ENCODE data around the gene THBS1.

The THBS1 gene

GRCh38 chr15:39616731-39617455 is 36.0 kb downstream of the THBS1 start:
- H3K27ac ChIP-seq, result no peak overlapping the region
- H3K9ac ChIP-seq (ENCODE audit: insufficient read length), result no peak overlapping the region
- TF ChIP-seq FOXP2 (optimal IDR thresholded peaks at IDR 0.05; ENCODE audit: control extremely low read depth, extremely low read length, insufficient read depth), result no peak
- TF ChIP-seq POLR2AphosphoS5 (IDR thresholded peaks at IDR 0.05; ENCODE audit: borderline replicate concordance, low read depth, low read length), result no peak
- no peak for TF ChIP-seq EZH2 (IDR thresholded peaks at IDR 0.05)

DNA sequence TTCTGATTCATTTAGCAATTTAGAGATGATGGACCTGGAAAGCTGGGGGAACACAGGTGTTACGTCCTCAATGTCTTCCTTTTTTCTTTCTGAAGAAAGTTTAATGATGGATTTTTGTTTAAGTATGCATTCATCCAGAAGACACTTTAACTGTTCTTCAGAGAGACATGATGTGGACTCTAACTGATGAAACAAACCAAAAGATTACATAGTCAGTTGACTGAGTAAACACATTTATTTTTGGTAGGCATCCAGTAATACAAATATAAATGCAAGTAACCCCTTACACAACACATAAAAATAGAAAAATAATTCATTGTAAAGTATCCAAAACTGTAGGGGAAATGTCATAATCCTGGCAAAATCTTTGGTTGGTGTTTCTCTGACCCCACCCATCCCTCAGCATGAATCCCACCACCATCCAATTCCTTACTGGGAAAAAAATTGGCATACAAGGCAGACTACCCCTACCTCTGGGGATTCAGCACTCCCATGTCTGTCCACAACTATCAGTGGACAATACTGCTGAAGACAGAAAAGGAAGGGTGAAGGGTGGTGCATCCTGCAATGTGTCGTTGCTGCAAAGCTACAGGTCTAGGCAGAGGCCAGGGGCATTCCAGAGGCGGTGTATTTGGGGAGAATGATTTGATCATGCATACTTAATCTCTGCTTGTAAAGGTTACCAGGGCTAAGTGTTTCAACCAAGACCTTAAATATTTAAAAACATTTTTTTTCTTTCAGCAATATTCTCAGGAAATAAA is 37.4 kb downstream of the THBS1 start:
- TF ChIP-seq FOXP2 (optimal IDR thresholded peaks at IDR 0.05; ENCODE audit: control extremely low read depth, extremely low read length, insufficient read depth) (no peak), EZH2 (IDR thresholded peaks at IDR 0.05) (no peak), POLR2AphosphoS5 (IDR thresholded peaks at IDR 0.05; ENCODE audit: borderline replicate concordance, low read depth, low read length) (no peak)

More at GRCh38 chr15:39616731-39617455, 36.0 kb downstream of the THBS1 start:
- no peak for DNase-seq (ENCODE audit: low read depth, low spot score)
- no peak overlapping the region for H3K4me3 ChIP-seq
- no peaks in the 10 kb centered on the region for H3K36me3 ChIP-seq (ENCODE audit: insufficient read depth, low read length)
- H3K9me3 ChIP-seq (ENCODE audit: low read depth, low read length), result no peaks in the 10 kb centered on the region

DNA sequence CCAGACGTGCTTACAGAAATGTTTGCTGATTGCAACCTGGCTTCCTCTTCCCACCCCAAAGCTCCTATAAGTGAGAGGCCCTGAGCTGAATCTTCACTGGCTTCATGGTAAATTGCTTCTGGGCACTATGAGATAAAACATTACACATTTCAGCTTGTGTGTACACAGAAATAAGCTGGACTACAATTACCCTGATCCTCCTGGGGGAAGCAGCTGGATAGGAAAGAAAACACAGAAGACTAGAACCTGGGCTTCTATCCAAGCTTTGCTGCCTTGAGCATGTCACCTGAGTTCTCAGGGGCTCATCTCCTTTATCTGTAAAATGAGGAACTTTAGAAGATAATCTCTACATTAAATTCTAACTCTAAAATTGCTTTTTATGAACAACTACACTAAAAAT is 40.3 kb downstream of the THBS1 start:
- no peak overlapping the region for H3K27ac ChIP-seq
- no peak overlapping the region for H3K4me3 ChIP-seq
- DNase-seq (ENCODE audit: low read depth, low spot score), result no peak
- H3K9ac ChIP-seq (ENCODE audit: insufficient read length), result no peak overlapping the region
- H3K36me3 ChIP-seq (ENCODE audit: insufficient read depth, low read length), result no peaks in the 10 kb centered on the region
- no peaks in the 10 kb centered on the region for H3K9me3 ChIP-seq (ENCODE audit: low read depth, low read length)
- no peak for TF ChIP-seq POLR2AphosphoS5 (IDR thresholded peaks at IDR 0.05; ENCODE audit: borderline replicate concordance, low read depth, low read length)
- TF ChIP-seq EZH2 (IDR thresholded peaks at IDR 0.05), result no peak
- TF ChIP-seq FOXP2 (optimal IDR thresholded peaks at IDR 0.05; ENCODE audit: control extremely low read depth, extremely low read length, insufficient read depth), result no peak

More for the DNA sequence above, 37.4 kb downstream of the THBS1 start:
- DNase-seq (ENCODE audit: low read depth, low spot score), result no peak
- H3K9me3 ChIP-seq (ENCODE audit: low read depth, low read length), result no peaks in the 10 kb centered on the region
- no peak overlapping the region for H3K27ac ChIP-seq
- H3K9ac ChIP-seq (ENCODE audit: insufficient read length), result no peak overlapping the region
- no peaks in the 10 kb centered on the region for H3K36me3 ChIP-seq (ENCODE audit: insufficient read depth, low read length)
- no peak overlapping the region for H3K4me3 ChIP-seq

- TF ChIP-seq FOXP2 (optimal IDR thresholded peaks at IDR 0.05; ENCODE audit: control extremely low read depth, extremely low read length, insufficient read depth) (no peak), EZH2 (IDR thresholded peaks at IDR 0.05) (no peak), POLR2AphosphoS5 (IDR thresholded peaks at IDR 0.05; ENCODE audit: borderline replicate concordance, low read depth, low read length) (no peak)
- H3K4me3 ChIP-seq, result no peak overlapping the region
- H3K9ac ChIP-seq (ENCODE audit: insufficient read length), result no peak overlapping the region
- H3K27ac ChIP-seq, result no peak overlapping the region
- H3K36me3 ChIP-seq (ENCODE audit: insufficient read depth, low read length), result no peaks in the 10 kb centered on the region
- no peak for DNase-seq (ENCODE audit: low read depth, low spot score)
- no peaks in the 10 kb centered on the region for H3K9me3 ChIP-seq (ENCODE audit: low read depth, low read length)
Observed at GRCh38 chr15:39621976-39622375, 41.1 kb downstream of the THBS1 start.

- DNase-seq (ENCODE audit: low read depth, low spot score), result no peak
- Histone ChIP-seq H3K4me3 (no peak overlapping the region), H3K9ac (ENCODE audit: insufficient read length) (no peak overlapping the region), H3K36me3 (ENCODE audit: insufficient read depth, low read length) (no peaks in the 10 kb centered on the region), H3K27ac (no peak overlapping the region), H3K9me3 (ENCODE audit: low read depth, low read length) (no peaks in the 10 kb centered on the region)
- no peak for TF ChIP-seq FOXP2 (optimal IDR thresholded peaks at IDR 0.05; ENCODE audit: control extremely low read depth, extremely low read length, insufficient read depth)
- TF ChIP-seq EZH2 (IDR thresholded peaks at IDR 0.05), result no peak
- no peak for TF ChIP-seq POLR2AphosphoS5 (IDR thresholded peaks at IDR 0.05; ENCODE audit: borderline replicate concordance, low read depth, low read length)
Observed at GRCh38 chr15:39622660-39623516, 42.0 kb downstream of the THBS1 start.

GRCh38 chr15:39623529-39623931 is 42.7 kb downstream of the THBS1 start:
- H3K9ac ChIP-seq (ENCODE audit: insufficient read length), result no peak overlapping the region
- no peaks in the 10 kb centered on the region for H3K9me3 ChIP-seq (ENCODE audit: low read depth, low read length)
- no peak overlapping the region for H3K27ac ChIP-seq
- no peak overlapping the region for H3K4me3 ChIP-seq
- no peak for DNase-seq (ENCODE audit: low read depth, low spot score)
- no peak for TF ChIP-seq EZH2 (IDR thresholded peaks at IDR 0.05)
- TF ChIP-seq POLR2AphosphoS5 (IDR thresholded peaks at IDR 0.05; ENCODE audit: borderline replicate concordance, low read depth, low read length), result no peak
- no peak for TF ChIP-seq FOXP2 (optimal IDR thresholded peaks at IDR 0.05; ENCODE audit: control extremely low read depth, extremely low read length, insufficient read depth)
- no peaks in the 10 kb centered on the region for H3K36me3 ChIP-seq (ENCODE audit: insufficient read depth, low read length)

GRCh38 chr15:39624806-39625205 is 43.9 kb downstream of the THBS1 start:
- Histone ChIP-seq H3K9me3 (ENCODE audit: low read depth, low read length) (no peaks in the 10 kb centered on the region), H3K27ac (no peak overlapping the region), H3K36me3 (ENCODE audit: insufficient read depth, low read length) (no peaks in the 10 kb centered on the region), H3K9ac (ENCODE audit: insufficient read length) (no peak overlapping the region), H3K4me3 (no peak overlapping the region)
- no peak for DNase-seq (ENCODE audit: low read depth, low spot score)
- TF ChIP-seq EZH2 (IDR thresholded peaks at IDR 0.05) (no peak), POLR2AphosphoS5 (IDR thresholded peaks at IDR 0.05; ENCODE audit: borderline replicate concordance, low read depth, low read length) (no peak), FOXP2 (optimal IDR thresholded peaks at IDR 0.05; ENCODE audit: control extremely low read depth, extremely low read length, insufficient read depth) (no peak)

DNA sequence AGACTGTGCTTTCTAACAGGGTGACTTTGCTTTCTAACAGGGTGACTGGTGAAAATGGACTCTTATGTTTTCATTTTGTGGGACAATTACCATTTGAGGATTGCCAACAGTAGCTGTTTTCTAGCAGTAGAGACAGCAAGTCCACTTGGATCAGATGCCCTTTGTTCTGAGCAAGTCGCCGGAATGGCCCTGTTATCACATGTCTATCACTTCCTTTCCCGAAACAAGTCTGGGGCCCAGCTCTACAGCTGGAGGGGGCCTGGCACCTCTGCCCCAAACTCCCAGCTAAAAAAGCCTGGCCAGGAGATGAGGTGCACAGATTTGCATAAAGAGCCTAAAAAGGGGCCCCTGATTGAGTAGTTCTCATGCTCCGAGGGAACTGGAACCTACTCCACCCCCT is 44.6 kb downstream of the THBS1 start:
- no peaks in the 10 kb centered on the region for H3K9me3 ChIP-seq (ENCODE audit: low read depth, low read length)
- no peak for TF ChIP-seq EZH2 (IDR thresholded peaks at IDR 0.05)
- no peak for TF ChIP-seq POLR2AphosphoS5 (IDR thresholded peaks at IDR 0.05; ENCODE audit: borderline replicate concordance, low read depth, low read length)
- no peak for TF ChIP-seq FOXP2 (optimal IDR thresholded peaks at IDR 0.05; ENCODE audit: control extremely low read depth, extremely low read length, insufficient read depth)
- no peak for DNase-seq (ENCODE audit: low read depth, low spot score)
- H3K36me3 ChIP-seq (ENCODE audit: insufficient read depth, low read length), result no peaks in the 10 kb centered on the region
- H3K4me3 ChIP-seq, result no peak overlapping the region
- H3K27ac ChIP-seq, result no peak overlapping the region
- H3K9ac ChIP-seq (ENCODE audit: insufficient read length), result no peak overlapping the region
